Uterus (tissue), 2 donors: Measurements from ENCODE around the gene CYP2W1.
"Not testable (repeated sequence)": the region's sequence is repeated elsewhere in the genome, so short reads cannot be mapped to it uniquely, and the experiment has no call there.

Experiments
- CTCF ChIP-seq, 4 experiments: fragments of 200-600 bp in 2 of 4; fragments of 450-650 bp in 2 of 4; sonication (generic) in 2 of 4; IDR thresholded peaks; one replicate each; pipeline ENCODE4 v1.5.1; 2016 to 2019; ENCODE audit warnings: antibody characterized with exemption in 4 of 4, mild to moderate bottlenecking in 2 of 4, moderate library complexity in 1 of 4
- POLR2A ChIP-seq, 2 donors: fragments of 450-650 bp; IDR thresholded peaks; one replicate each; pipeline ENCODE4 v1.6.1; 2016; ENCODE audit warnings: antibody characterized with exemption in 2 of 2, mild to moderate bottlenecking in 1 of 2, moderate library complexity in 1 of 2

- not testable (repeated sequence) for TF ChIP-seq POLR2A, CTCF (IDR thresholded peaks at IDR 0.05)
These were observed 23.2 kb upstream of the CYP2W1 start for GRCh38 chr7:959740-960139.
